C4-2B (cell line): ENCODE data around the gene LRRC8B.

ENCODE experiments used
- ZFX ChIP-seq: fragments of 450-650 bp; IDR thresholded peaks from 2 replicates; pipeline ENCODE4 v1.6.1; 2017
- TF ChIP-seq, protein P1 (sequence below): fragments of 450-650 bp; conservative IDR thresholded peaks from 2 replicates; pipeline ENCODE4 v1.5.1; 2017; ENCODE audit warnings: mild to moderate bottlenecking

DNA sequence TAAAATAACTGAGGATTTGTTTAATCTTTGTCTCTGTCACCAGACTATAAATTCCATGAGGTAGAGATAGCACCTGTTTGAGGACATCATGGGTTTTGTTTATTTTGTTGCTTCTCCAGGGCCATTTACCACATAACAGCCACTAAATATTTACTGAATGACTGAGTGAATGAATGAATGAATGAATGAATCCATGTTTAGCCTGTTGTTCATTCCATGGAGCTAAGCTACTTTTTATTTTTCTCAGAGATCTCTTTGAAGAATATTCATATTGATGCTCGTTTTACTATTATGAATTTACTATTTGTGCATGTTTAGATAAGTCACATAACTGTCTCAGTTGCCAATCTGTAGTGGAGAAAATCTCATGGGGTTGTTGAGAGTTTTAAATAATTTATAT, 17.7 kb downstream of the LRRC8B start:
- TF ChIP-seq, protein P1, sequence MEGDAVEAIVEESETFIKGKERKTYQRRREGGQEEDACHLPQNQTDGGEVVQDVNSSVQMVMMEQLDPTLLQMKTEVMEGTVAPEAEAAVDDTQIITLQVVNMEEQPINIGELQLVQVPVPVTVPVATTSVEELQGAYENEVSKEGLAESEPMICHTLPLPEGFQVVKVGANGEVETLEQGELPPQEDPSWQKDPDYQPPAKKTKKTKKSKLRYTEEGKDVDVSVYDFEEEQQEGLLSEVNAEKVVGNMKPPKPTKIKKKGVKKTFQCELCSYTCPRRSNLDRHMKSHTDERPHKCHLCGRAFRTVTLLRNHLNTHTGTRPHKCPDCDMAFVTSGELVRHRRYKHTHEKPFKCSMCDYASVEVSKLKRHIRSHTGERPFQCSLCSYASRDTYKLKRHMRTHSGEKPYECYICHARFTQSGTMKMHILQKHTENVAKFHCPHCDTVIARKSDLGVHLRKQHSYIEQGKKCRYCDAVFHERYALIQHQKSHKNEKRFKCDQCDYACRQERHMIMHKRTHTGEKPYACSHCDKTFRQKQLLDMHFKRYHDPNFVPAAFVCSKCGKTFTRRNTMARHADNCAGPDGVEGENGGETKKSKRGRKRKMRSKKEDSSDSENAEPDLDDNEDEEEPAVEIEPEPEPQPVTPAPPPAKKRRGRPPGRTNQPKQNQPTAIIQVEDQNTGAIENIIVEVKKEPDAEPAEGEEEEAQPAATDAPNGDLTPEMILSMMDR: no peak
- no peak for TF ChIP-seq ZFX
